Mesendoderm (in vitro differentiated cells): ENCODE measurements around the gene GNG7.
A peak's percentile ranks its signal among the peaks of the same experiment; 100 is the strongest.

Experiments used
- DNase-seq: peaks from one replicate; pipeline ENCODE4 v3.0.0; 2013
- H2AK5ac ChIP-seq: 2 replicates; pipeline ENCODE4 v1.6.1; 2013; ENCODE audit warnings: low read length, inconsistent platforms
- H2BK120ac ChIP-seq: 2 replicates; pipeline ENCODE4 v1.6.1; 2013; ENCODE audit warnings: low read depth, mild to moderate bottlenecking, low read length, moderate library complexity, mixed read lengths
- H2BK15ac ChIP-seq: replicated peaks from 2 replicates; pipeline ENCODE4 v1.6.1; 2013; ENCODE audit warnings: low read depth, mild to moderate bottlenecking, moderate library complexity
- H2BK5ac ChIP-seq: 2 replicates; pipeline ENCODE4 v1.6.1; 2013; ENCODE audit warnings: low read length, inconsistent platforms
- H3K18ac ChIP-seq: 2 replicates; pipeline ENCODE4 v1.6.1; 2013; ENCODE audit warnings: mild to moderate bottlenecking, low read length, mixed read lengths
- H3K23ac ChIP-seq: one replicate; pipeline ENCODE4 v1.6.1; 2013; ENCODE audit warnings: low read length
- H3K27ac ChIP-seq: 2 replicates; pipeline ENCODE4 v1.5.1; 2013; ENCODE audit warnings: low read depth, mild to moderate bottlenecking, inconsistent platforms, low read length, moderate library complexity
- H3K27me3 ChIP-seq: 2 replicates; pipeline ENCODE4 v1.6.1; 2013; ENCODE audit warnings: low read length, control low read depth, mild to moderate bottlenecking, inconsistent platforms; ENCODE audit not compliant: insufficient read depth, poor library complexity
- H3K36me3 ChIP-seq: 2 replicates; pipeline ENCODE4 v1.6.1; 2013; ENCODE audit warnings: low read length, inconsistent platforms; ENCODE audit not compliant: control insufficient read depth, insufficient read depth
- H3K4ac ChIP-seq: one replicate; pipeline ENCODE4 v1.6.1; 2013; ENCODE audit warnings: low read depth, mild to moderate bottlenecking, low read length, moderate library complexity
- H3K4me1 ChIP-seq: 2 replicates; pipeline ENCODE4 v1.6.1; 2013; ENCODE audit warnings: low read depth, low read length, inconsistent platforms; ENCODE audit not compliant: control insufficient read depth
- H3K4me2 ChIP-seq: 2 replicates; pipeline ENCODE4 v1.6.1; 2013; ENCODE audit warnings: low read length
- H3K4me3 ChIP-seq: 2 replicates; pipeline ENCODE4 v1.5.1; 2013; ENCODE audit warnings: mild to moderate bottlenecking, low read length
- H3K56ac ChIP-seq: one replicate; pipeline ENCODE4 v1.6.1; 2013; ENCODE audit warnings: low read length
- H3K79me1 ChIP-seq: 2 replicates; pipeline ENCODE4 v1.6.1; 2013; ENCODE audit warnings: low read length, inconsistent platforms
- H3K79me2 ChIP-seq: 2 replicates; pipeline ENCODE4 v1.6.1; 2013; ENCODE audit warnings: mild to moderate bottlenecking, low read length; ENCODE audit not compliant: control insufficient read depth, insufficient read depth
- H3K9ac ChIP-seq: 2 replicates; pipeline ENCODE4 v1.6.1; 2013; ENCODE audit warnings: low read length, inconsistent platforms
- H4K5ac ChIP-seq: one replicate; pipeline ENCODE4 v1.6.1; 2013; ENCODE audit warnings: low read length
- H4K8ac ChIP-seq: one replicate; pipeline ENCODE4 v1.6.1; 2013; ENCODE audit warnings: low read depth, mild to moderate bottlenecking, control low read depth, low read length, moderate library complexity
- WGBS: extraction: QIAGEN DNeasy Blood & Tissue Kit; methylation state at CpG from one replicate; pipeline ENCODE4 v1.1.7; 2013; ENCODE audit warnings: low lambda C conversion rate, missing lambda C conversion rate; ENCODE audit not compliant: insufficient coverage; ENCODE audit errors: extremely low coverage; 5-methylcytosine and 5-hydroxymethylcytosine counted together

The GNG7 gene

GRCh38 chr19:2500841-2501261 is 201.6 kb downstream of the GNG7 start:
- H3K4ac ChIP-seq: no peak overlapping the region
- no peak overlapping the region for H2BK5ac ChIP-seq
- no peak overlapping the region for H3K27ac ChIP-seq
- no peaks in the 10 kb centered on the region for H3K79me2 ChIP-seq
- no peak overlapping the region for H2BK15ac ChIP-seq
- DNase-seq: no peak
- H3K4me2 ChIP-seq: no peak overlapping the region
- no peak overlapping the region for H3K56ac ChIP-seq
- H3K27me3 ChIP-seq: no peaks in the 10 kb centered on the region
- no peaks in the 10 kb centered on the region for H3K79me1 ChIP-seq
- no peak overlapping the region for H2BK120ac ChIP-seq
- H4K5ac ChIP-seq: no peak overlapping the region
- H3K23ac ChIP-seq: no peak overlapping the region
- no peak overlapping the region for H3K9ac ChIP-seq
- no peaks in the 10 kb centered on the region for H3K36me3 ChIP-seq
- peaks cover 4% of the 10 kb centered on the region for H3K4me1 ChIP-seq
- H3K4me3 ChIP-seq: no peak overlapping the region
- no peak overlapping the region for H4K8ac ChIP-seq
- WGBS: no CpG with 5 or more reads among the region's 12 CpGs
- H3K18ac ChIP-seq: no peak overlapping the region
- no peak overlapping the region for H2AK5ac ChIP-seq

- Histone ChIP-seq H2BK15ac (no peak overlapping the region), H4K8ac (no peak overlapping the region), H2BK5ac (no peak overlapping the region), H2BK120ac (no peak overlapping the region), H3K9ac (no peak overlapping the region), H2AK5ac (no peak overlapping the region), H3K79me2 (no peaks in the 10 kb centered on the region), H3K4me2 (no peak overlapping the region), H3K18ac (peak overlapping the region; percentile 16), H4K5ac (no peak overlapping the region), H3K27ac (no peak overlapping the region), H3K79me1 (no peaks in the 10 kb centered on the region), H3K4me3 (no peak overlapping the region), H3K4ac (no peak overlapping the region), H3K4me1 (peaks cover 4% of the 10 kb centered on the region), H3K36me3 (no peaks in the 10 kb centered on the region), H3K23ac (no peak overlapping the region), H3K27me3 (no peaks in the 10 kb centered on the region), H3K56ac (no peak overlapping the region)
- no peak for DNase-seq
- no CpG with 5 or more reads among the region's 13 CpGs for WGBS
Measured at GRCh38 chr19:2500156-2500555, 202.3 kb downstream of the GNG7 start.

- no peaks in the 10 kb centered on the region for H3K36me3 ChIP-seq
- H3K4me2 ChIP-seq: no peak overlapping the region
- H2AK5ac ChIP-seq: no peak overlapping the region
- H2BK5ac ChIP-seq: no peak overlapping the region
- H2BK120ac ChIP-seq: no peak overlapping the region
- H3K27ac ChIP-seq: no peak overlapping the region
- H3K79me2 ChIP-seq: no peaks in the 10 kb centered on the region
- no peak overlapping the region for H4K5ac ChIP-seq
- H3K18ac ChIP-seq: no peak overlapping the region
- WGBS: no CpG with 5 or more reads among the region's 10 CpGs
- H2BK15ac ChIP-seq: no peak overlapping the region
- no peaks in the 10 kb centered on the region for H3K27me3 ChIP-seq
- no peaks in the 10 kb centered on the region for H3K79me1 ChIP-seq
- no peak overlapping the region for H4K8ac ChIP-seq
- H3K9ac ChIP-seq: no peak overlapping the region
- DNase-seq: peak; percentile 59
- H3K56ac ChIP-seq: no peak overlapping the region
- H3K4me3 ChIP-seq: no peak overlapping the region
- H3K4ac ChIP-seq: peak overlapping the region; percentile 39
- no peak overlapping the region for H3K23ac ChIP-seq
- H3K4me1 ChIP-seq: peaks cover 6% of the 10 kb centered on the region
Measured at GRCh38 chr19:2497186-2497585, 205.3 kb downstream of the GNG7 start.

- Histone ChIP-seq H2BK15ac (peak overlapping the region; percentile 39), H2BK5ac (no peak overlapping the region), H3K36me3 (no peaks in the 10 kb centered on the region), H4K5ac (no peak overlapping the region), H2BK120ac (peak overlapping the region; percentile 52), H3K79me1 (no peaks in the 10 kb centered on the region), H4K8ac (no peak overlapping the region), H3K56ac (peak overlapping the region; percentile 42), H3K23ac (no peak overlapping the region), H3K4me3 (no peak overlapping the region), H3K9ac (no peak overlapping the region), H3K4ac (peak overlapping the region; percentile 29), H3K4me1 (peaks cover 6% of the 10 kb centered on the region), H2AK5ac (no peak overlapping the region), H3K27me3 (no peaks in the 10 kb centered on the region), H3K4me2 (no peak overlapping the region), H3K18ac (peak overlapping the region; percentile 85), H3K27ac (no peak overlapping the region), H3K79me2 (no peaks in the 10 kb centered on the region)
- no CpG with 5 or more reads among the region's 16 CpGs for WGBS
- no peak for DNase-seq
Measured at GRCh38 chr19:2495651-2496316, 206.7 kb downstream of the GNG7 start.

- DNase-seq: no peak
- Histone ChIP-seq H4K5ac (no peak overlapping the region), H3K36me3 (no peaks in the 10 kb centered on the region), H3K4me2 (peak overlapping the region; percentile 88), H2BK15ac (no peak overlapping the region), H3K9ac (peak overlapping the region; percentile 76), H3K56ac (peak overlapping the region; percentile 86), H3K79me1 (no peaks in the 10 kb centered on the region), H2BK120ac (peak overlapping the region; percentile 52), H3K18ac (peak overlapping the region; percentile 85), H3K4me3 (peak overlapping the region; percentile 41), H3K27me3 (no peaks in the 10 kb centered on the region), H3K4me1 (peaks cover 6% of the 10 kb centered on the region), H2AK5ac (no peak overlapping the region), H4K8ac (no peak overlapping the region), H3K4ac (peak overlapping the region; percentile 29), H3K79me2 (no peaks in the 10 kb centered on the region), H2BK5ac (no peak overlapping the region), H3K23ac (no peak overlapping the region), H3K27ac (no peak overlapping the region)
- WGBS: no CpG with 5 or more reads among the region's 26 CpGs
Measured at GRCh38 chr19:2495130-2495641, 207.3 kb downstream of the GNG7 start.
